Stimulated activated naive CD4-positive, alpha-beta T cell treated with Interleukin-2 at 50 U/mL for 16 hours (primary cell): ENCODE measurements around the gene USP10.

Experiments
- DNase-seq: peaks from one replicate; lab custom pipeline; 2025; lab: John Stamatoyannopoulos, UW

Gene USP10

DNA sequence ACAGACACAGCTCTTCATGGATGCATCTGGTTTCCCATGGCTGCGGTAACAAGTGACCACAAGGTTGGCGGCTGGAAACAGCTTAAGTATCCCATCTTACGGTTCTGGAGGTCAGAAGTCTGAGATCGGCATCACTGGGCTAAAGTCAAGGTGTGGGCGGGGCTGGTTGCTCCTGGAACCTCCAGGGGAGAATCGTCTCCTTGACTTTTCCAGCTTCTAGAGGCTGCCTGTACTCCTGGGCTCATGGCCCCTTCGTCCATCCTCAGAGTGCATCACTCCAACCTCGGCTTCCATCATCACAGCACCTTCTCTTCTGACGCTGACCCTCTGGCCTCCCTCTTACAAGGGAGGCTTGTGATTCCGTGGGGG is 107.1 kb downstream of the USP10 start:
- no peak for DNase-seq

DNA sequence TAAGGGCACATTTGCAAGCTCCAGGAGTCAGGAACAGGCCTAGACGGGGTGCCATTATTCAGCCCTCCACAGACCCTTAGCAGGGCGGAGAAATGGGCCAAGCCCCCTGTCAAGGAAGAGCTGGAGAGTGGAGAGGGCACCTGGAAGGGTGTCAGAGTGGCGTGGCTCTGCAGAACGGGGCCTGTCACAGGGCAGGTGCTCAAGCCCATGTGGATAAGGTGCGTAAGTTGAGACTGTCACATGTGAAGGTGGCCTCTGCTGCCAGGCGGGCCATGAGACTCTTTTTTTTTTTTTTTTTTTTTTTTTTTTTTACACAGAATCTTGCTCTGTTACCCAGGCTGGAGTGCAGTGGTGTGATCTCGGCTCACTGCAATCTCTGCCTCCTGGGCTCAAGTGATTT is 108.0 kb downstream of the USP10 start:
- no peak for DNase-seq

DNA sequence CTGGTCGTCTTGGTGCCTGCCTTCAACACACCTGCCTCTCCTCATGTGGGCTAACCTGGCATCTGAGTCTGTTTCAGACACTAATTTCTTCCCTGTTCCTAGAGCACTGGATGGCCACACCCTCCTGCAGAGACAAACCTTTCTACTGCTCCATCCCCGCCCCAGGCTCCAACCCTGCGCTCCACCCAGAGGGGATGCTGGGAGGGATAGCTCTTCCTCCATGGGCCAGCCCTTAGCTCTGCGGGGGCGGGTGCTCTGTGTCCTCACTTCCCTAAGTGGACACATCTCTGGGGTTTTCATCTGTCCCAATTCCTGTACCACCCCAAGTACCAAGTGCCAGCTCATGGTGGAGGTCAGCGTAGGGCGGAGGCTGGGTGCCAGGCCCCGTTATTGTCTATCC is 109.0 kb downstream of the USP10 start:
- no peak for DNase-seq

DNA sequence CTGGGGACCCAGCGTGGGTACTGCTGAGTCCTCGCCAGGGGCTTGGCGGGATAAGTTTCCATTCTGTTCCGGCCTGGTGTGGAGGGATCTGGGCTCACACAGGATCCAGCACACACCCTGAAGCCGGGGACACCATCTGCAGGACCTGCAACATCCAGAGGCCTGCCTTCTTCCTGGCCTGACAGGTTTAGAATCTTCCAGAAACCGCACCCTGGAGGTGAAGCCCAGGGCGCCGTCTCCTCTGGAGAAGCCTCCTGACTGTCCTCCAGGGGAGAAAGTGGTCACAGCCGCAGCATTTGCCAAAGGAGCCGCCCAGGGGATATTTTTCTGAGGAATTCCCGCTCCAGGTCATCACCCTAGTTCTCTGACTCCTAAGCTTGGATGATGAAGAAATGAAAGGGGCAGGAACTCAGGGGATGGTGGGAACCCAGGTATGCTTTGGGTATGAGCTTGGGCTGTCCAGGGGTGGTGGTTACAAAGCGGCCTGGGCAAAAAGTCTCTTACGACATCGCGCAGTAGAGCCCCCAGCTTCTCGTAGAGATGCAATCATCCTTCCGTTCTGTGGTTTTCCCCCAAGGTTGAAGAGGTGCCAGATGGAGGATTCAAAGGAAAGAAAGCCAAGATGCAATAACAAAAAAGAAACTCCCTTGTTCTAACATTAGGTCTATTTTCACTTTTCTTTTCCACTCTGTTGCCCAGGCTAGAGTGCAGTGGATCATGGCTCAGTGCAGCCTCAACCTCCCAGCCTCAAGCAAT is 110.9 kb downstream of the USP10 start:
- DNase-seq, result no peak

DNA sequence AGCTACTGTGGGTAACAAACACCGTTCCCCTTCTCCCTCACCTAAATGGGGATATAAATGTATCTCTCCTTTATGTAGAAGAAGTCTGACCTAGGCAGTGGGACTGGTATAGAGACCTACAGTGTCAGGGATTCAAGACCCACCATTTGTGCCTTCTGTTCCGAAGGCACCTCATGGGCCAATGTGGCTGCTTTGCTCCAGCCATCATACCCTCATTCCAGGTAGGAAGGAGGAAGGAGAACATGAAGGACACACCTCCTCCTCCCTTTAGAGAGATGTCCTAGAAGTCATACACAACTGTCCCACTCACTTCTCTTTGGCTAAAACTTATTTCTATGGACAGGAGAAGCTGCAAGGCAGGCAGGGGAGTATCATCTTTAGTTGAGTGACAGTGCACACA is 111.7 kb downstream of the USP10 start:
- no peak for DNase-seq

DNA sequence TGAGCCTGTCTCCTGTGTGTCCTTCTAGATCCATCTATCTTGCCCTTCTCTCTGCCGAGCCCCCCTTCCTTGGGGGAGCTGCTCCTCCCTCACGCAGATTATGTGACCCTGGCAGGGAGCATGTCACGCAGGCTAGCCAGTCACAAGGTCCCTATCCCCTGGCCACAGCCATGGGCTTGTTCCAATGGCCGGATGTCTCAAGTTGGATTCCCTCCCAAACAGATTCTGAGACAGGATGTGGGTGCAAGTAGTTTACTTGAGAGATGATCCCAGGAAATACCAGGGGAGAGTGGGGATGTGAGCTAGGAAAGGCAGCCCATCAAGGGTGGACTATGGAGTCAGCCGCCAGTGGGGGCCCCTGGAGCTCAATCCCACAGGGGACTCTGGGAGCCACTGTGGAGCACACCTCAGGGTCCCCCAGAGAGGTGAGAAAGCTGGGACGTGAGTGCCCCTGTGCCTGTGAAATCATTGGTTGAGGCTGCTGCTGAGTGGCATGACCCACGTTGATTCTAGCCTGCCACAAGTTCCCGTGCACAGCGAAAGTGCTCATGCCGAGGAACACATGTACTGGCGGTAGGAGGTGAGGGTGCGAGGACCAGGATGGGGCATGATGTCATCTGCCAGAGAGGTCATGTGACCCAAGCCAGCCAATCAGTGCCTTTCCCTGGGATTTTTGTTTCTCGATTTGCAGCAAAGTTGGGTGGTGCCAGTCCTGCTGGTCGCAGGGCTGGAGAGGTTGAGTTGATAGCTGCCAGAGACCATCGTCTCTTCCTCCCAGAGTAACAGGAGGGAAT is 113.5 kb downstream of the USP10 start:
- DNase-seq, result no peak

DNA sequence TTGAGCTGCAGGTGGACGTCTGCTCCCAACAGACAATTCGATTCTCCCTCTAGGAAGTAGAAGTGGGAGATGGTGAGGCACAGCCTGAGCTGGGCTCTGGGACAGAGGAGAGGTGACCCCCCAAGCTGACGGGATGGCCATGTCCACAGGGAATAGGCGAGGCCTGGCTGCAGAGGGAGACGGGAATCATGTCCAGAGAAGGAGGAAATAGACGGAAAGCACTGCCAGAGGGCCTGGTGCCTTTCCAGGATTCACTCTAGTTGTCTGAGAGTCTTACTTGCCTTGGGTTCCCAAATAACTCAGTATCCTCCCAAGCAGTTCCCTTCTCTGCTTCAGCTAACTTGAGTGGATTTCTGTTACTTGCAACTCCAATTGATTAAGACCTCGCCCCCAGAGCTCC is 115.7 kb downstream of the USP10 start:
- DNase-seq, result no peak

DNA sequence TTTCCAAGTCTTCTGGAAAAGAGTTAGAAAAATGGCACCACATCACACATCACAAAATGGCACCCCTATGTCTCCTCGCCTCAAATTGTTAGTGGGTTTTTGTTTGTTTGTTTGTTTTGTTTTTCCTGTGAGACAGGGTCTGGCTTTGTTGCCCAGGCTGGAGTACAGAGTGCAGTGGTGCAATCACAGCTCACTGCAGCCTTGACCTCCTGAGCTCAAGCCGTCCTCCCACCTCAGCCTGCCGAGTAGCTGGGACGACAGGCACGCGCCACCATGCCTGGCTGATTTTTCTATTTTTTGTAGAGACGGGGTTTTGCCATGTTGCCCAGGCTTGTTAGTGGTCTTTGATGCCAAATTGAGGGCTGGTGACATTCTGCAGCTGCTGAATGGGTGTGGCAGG is 116.2 kb downstream of the USP10 start:
- DNase-seq, result no peak

DNA sequence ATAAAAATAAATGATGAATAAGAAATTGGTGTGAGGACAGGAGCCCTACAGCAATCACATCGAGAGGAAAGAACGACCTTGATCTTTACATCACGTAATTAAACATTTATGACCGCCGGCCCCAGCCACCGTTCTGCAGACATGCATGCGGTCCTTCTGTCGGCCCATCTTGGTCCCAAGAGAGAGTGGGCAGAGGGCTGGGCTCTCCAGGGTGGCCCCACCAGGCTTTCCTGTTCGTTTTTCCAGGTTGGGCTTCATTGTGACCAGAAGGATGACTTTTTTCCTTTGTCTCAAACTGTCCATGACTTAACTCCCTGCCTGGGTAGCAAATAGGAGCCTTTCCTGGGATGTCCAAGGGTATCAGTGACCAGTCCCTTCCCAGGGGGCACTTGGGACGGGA is 116.7 kb downstream of the USP10 start:
- no peak for DNase-seq

DNA sequence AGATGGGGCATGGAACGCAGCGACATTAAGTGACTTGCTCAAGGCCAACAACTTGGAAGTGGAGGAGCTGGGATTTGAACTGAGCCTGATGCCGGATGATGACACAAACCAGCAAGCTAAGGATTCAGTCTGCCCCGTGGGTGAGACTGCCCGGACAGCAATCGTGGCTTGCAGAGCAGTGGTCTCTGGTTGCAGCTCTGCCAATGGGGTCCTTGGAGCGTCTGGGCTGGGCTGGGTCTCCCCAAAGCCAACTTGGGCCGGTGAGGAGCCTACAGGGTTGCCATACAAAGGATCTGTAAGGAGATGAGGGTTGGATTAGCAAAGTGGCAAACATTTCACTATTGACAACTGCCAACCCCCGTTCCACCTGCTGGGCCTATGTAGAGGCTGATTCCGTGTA is 117.4 kb downstream of the USP10 start:
- DNase-seq, result no peak

DNA sequence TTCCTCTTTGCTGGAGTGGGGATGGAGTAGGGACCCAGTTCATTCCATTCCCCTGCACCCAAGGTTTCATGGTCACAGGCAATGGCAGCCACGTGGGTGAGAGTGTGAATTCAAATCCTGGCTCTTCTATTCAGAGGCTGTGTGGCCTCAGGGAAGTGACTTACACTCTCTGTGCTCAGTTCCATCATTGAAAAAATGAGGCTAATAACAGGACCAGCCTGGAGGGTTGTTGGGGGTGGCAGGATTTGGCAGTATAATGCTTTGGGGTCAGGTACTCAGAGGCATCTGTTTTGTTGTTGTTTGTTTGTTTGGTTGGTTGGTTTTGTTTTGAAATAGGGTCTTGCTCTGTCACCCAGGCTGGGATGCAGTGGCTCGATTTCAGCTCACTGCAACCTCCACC is 117.8 kb downstream of the USP10 start:
- DNase-seq, result no peak

DNA sequence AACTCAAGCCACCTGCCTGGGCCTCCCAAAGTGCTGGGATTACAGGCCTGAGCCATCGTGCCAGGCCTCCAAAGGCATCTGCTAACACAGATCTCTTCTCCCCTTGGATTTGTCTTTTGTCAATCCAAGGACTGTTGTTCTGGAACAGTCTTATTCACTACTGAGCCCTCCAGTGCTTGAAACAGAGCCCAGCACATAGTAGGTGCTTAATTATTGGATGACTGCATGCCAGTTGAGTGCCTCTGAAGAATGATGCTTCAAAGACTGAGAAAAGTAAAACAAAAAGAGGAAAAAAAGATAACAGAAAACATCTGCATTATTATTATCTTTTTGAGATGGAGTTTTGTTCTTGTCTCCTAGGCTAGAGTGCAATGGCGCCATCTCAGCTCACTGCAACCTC is 118.3 kb downstream of the USP10 start:
- DNase-seq, result no peak

DNA sequence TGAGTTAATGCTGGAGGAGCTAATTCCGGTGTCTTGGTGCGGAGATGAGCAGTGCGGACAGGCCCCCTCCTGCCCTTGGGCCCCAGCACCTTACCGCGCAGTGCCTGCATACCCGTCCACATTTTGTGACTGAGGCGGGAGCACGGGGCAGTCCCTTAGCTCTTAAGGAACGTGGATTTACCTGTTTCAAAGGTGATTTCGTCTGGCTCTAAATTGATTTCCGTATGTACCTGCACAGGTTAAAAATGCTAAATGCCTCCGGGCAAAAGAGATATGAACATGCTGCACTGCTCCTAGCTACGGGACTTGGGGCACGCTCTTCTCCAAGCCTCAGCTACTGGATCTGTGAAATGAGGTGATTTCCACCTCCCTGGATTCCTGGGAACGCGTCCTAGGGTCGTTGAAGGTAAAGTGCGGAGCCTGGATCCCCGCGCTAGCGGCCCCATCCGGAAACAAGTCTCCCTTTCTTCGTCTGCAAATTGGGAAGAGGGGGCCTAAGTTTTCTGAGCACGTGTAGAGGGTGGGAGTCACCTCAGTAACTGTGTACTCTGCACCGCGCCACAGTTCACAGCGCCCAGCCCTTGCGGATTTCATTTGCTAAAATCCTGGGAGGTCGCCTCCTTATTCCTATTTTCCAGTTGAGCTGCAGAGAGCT is 119.3 kb downstream of the USP10 start:
- no peak for DNase-seq

DNA sequence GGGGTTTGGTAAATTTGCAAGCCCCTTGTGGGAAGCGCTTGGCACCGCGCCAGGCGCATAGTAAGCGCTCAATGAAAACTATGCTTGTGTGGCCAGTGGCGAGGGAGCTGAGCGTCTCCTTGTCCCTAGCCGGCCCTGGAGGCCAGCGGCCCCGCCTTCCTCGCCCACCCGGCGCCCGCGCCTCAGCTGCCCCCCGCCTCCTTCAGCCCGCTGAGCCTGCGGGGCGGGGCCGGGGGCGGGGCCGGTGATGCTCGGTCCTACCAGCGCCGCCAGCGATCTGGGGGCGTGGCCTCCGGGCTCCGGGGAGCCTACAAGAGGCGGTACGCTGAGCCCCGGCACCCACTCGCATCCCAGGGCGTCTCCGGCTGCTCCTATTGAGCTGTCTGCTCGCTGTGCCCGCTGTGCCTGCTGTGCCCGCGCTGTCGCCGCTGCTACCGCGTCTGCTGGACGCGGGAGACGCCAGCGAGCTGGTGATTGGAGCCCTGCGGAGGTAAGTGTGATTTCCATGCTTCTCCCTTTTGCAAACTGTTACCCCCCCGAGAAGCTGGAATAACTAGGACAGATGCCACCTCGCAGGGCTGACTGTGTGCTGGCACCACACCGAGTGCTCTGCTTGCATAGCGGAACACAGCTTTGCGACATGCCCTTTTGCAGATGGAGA is 120.0 kb downstream of the USP10 start, which contains the start of gene CRISPLD2:
TSS of gene CRISPLD2 (plus strand) at position 342 of the 661 bp plus-strand sequence. CDS start 18,511 bp downstream, outside the sequence.
- peak; percentile 81 for DNase-seq

DNA sequence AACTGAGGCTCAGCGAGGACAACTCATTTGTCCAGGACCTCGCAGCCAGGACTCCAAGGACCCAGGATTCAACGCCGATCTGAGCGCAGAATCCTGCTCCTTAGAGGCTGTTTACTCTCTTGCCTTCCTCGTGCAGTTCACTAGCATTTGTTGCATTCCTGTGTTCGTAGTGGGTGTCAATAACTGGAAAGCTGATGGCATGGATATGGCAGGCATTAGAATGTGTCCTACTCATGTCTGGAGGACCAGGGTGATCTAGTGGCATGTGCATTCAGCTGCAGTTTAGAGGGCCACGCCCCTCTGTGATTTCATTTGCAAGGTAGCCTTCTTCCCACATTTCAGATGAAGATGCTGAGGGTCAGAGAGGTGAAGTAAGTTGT is 120.5 kb downstream of the USP10 start:
- DNase-seq, result no peak

DNA sequence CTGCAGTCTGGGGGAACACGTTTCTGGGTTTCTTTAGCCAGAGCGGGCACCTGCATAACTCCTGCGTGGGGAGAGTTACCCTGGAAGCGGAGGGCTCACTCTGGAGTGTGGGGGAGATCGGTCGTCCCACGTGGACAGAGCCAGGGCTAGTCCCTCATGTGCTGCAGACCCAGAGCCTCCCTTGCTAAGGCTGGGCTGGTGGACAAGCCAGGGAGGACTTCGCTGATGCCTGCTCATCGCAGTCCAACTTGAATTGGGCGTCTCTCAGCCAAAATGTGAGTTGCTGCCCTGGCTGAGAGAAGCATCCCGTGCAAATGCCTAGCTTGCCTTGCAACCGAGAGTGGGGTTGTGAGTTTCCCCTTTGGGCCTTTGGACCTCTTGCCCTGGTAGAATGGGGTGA is 121.0 kb downstream of the USP10 start:
- no peak for DNase-seq

DNA sequence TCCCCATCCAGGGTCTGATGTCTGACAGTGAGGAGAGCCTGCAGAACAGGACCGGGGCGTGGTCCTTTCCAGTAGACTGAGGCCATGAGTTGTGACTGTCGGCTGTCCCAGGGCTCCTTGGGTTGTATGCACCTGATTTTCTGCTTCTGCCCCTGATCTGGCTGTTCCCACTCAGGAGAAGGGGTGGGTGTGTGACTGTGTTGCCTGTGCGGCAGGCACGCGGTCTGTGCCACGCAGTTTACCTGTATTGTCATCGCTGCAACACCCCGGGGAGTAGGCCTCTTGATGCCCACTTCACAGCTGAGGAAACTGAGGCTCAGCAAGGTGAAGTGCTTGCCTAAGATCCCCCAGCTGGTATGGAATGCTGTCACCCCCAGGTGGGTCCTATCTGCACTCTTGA is 121.4 kb downstream of the USP10 start:
- no peak for DNase-seq

DNA sequence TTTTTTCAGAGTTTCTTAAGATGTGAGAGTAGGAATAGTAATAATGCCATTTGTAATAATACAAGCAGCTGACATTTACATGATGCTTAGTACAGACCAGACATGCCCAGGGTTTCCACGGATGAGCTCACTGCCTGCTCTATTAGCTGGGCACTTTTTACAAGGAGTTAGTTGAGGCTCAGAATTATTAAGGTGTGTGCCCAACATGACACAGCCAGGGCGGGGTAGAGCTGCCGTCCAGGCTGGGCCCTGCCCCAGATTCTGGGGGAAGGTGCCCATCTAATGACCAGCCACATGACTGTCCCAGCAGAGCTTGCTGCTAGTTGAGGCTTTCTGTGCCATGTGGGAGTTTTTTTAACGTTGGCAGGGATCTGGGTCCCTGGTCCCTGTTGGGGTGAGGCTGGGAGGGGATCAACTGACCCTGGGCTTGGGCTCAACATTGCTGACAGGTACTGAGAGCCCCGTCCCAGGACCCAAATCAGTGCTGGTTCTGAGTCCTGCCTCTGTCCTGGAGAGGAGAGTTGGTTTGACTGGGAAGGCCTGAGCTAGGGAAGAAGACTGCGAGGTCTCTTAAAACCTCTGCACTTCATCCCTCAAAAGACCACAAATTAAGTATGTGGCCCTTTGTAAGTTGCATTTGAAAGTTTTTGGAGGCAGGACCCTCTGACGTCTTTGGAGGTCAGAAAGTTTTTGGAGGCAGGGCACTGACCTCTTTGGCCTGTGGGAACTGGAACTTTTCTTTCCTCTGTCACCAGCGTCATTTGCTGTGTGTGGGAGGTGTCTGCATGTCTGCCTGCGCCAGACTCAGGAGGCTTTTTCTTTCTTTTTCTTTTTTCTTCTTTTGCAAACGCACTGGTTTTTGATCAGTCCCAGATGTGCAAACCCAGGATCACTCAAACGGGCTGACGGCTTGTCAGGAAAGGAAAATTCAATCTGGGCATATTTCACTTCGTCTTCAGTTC is 122.2 kb downstream of the USP10 start:
- no peak for DNase-seq

DNA sequence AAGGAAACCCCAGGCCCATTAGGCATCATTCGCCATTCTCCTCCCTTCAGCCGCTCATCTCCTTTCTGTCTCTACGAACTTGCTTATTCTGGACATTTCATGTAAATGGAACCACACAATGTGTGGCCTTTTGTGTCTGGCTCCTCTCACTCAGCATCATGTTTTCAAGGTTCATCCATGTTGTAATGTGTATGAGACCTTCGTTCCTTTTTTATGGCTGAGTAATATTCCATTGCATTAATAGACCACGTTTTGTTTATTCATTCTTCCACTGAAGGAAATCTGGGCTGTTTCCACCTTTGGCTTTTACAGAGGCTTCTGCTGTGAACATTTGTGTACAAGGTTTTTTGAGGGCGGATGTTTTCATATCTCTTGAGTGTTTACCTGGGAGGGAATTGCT is 123.2 kb downstream of the USP10 start:
- no peak for DNase-seq

DNA sequence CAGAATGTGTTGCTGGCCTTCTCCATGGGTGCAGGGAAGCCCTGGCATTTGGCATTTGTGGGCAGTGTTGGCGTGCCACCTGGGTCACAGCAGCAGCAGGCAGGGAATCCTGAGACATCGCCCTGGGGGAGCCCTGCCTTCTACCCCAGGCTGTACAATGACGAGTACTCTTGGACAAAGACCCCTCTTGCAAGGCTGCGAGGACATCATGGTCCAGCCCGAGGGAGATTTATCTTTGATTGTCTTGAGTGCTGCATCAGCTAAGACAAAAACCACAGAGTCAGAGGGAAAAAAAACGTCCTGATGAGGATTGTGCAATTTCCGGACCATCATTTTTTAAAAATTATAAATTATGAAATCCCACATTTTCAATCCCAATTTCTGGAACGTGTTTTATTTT is 123.7 kb downstream of the USP10 start:
- DNase-seq, result no peak

DNA sequence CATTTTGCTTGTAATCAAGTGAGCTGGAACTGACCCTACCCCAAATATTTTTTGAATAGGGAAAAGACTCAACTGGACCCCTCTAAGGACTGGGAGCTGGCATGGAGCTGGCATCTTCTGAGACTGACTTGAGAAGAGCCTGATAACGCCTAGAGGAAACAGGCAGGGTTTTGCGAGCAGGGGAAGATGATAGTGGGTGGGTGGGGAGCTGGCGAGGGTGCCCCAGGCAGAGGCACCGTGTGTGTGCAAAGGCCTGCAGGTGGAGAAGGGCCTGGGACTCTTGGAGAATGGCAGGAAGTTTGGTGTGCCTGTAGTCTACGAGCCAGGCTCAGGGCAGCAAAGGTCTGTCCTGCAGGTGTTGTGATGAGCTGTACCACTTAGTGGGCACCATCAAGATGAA is 124.1 kb downstream of the USP10 start:
- DNase-seq, result no peak
